Osteoblast (primary cell): ENCODE data around the gene TTC39B. TPM values are rescaled to one million over a fixed set of nuclear protein-coding genes. Genes with fewer than 3 reads are reported as not detected.

Experiments
- DNase-seq: peaks from one replicate; pipeline ENCODE4 v3.0.0; 2011; ENCODE audit warnings: low spot score, mixed read lengths; ENCODE audit not compliant: insufficient read length; ENCODE audit errors: missing footprints
- H2AFZ ChIP-seq: 2 replicates; pipeline ENCODE4 v1.6.0; 2011; ENCODE audit warnings: mild to moderate bottlenecking, low read length
- H3K27ac ChIP-seq: 2 replicates; pipeline ENCODE4 v1.5.1; 2011; ENCODE audit warnings: mild to moderate bottlenecking, low read depth, low read length, moderate library complexity
- H3K27me3 ChIP-seq: 2 replicates; pipeline ENCODE4 v1.6.0; 2012; ENCODE audit warnings: mild to moderate bottlenecking, control low read depth, inconsistent platforms, low read length, moderate library complexity; ENCODE audit not compliant: insufficient read depth
- H3K36me3 ChIP-seq: 2 replicates; pipeline ENCODE4 v1.5.1; 2011; ENCODE audit warnings: mild to moderate bottlenecking, low read length, control low read depth, moderate library complexity; ENCODE audit not compliant: insufficient read depth
- H3K4me1 ChIP-seq: 2 replicates; pipeline ENCODE4 v1.5.1; 2011; ENCODE audit warnings: mild to moderate bottlenecking, low read length, control low read depth, moderate library complexity; ENCODE audit not compliant: insufficient read depth
- H3K4me2 ChIP-seq: 2 replicates; pipeline ENCODE4 v1.6.0; 2011; ENCODE audit warnings: mild to moderate bottlenecking, low read length; ENCODE audit not compliant: insufficient read depth
- H3K4me3 ChIP-seq: fragments of 200-600 bp; sonication (generic); 3 replicates; pipeline ENCODE4 v1.5.1; 2012; ENCODE audit warnings: mild to moderate bottlenecking, low read length, inconsistent platforms; ENCODE audit not compliant: insufficient read depth
- H3K79me2 ChIP-seq: 2 replicates; pipeline ENCODE4 v1.6.0; 2012; ENCODE audit warnings: mild to moderate bottlenecking, low read length, control low read depth, inconsistent platforms; ENCODE audit not compliant: insufficient read depth
- H3K9me3 ChIP-seq: 2 replicates; pipeline ENCODE4 v1.5.1; 2011; ENCODE audit warnings: low read depth, low read length, control low read depth
- H4K20me1 ChIP-seq: 2 replicates; pipeline ENCODE4 v1.6.0; 2012; ENCODE audit warnings: mild to moderate bottlenecking, low read length, control low read depth; ENCODE audit not compliant: insufficient read depth
- CTCF ChIP-seq: IDR thresholded peaks from 2 replicates; pipeline ENCODE4 v1.5.1; 2011; ENCODE audit warnings: mild to moderate bottlenecking, low read depth, low read length, moderate library complexity; ENCODE audit errors: extremely low read depth
- total RNA-seq: library from RNA; depleted of rRNA; stranded (reverse); fragments of >200 nt; gene quantifications from 2 replicates; pipeline ENCODE4 v1.2.3, GENCODE V29; 2012

The TTC39B gene
- total RNA-seq, 1 donor, result 18.5 TPM

GRCh38 chr9:15231788-15232635 lies 75.0 kb downstream of the TTC39B start:
- Histone ChIP-seq H3K36me3 (no peaks in the 10 kb centered on the region), H3K9me3 (no peaks in the 10 kb centered on the region), H3K27me3 (no peaks in the 10 kb centered on the region), H2AFZ (no peak overlapping the region), H4K20me1 (no peaks in the 10 kb centered on the region), H3K27ac (no peak overlapping the region), H3K4me3 (no peak overlapping the region), H3K4me2 (no peak overlapping the region), H3K4me1 (peaks cover 2% of the 10 kb centered on the region), H3K79me2 (peaks cover 11% of the 10 kb centered on the region)
- DNase-seq, result peak; percentile 81
- TF ChIP-seq CTCF, result peak; percentile 73

GRCh38 chr9:15229409-15229808 lies 77.6 kb downstream of the TTC39B start:
- H3K4me1 ChIP-seq, result peaks cover 2% of the 10 kb centered on the region
- no peaks in the 10 kb centered on the region for H3K27me3 ChIP-seq
- no peak for DNase-seq
- no peaks in the 10 kb centered on the region for H3K9me3 ChIP-seq
- no peaks in the 10 kb centered on the region for H4K20me1 ChIP-seq
- no peaks in the 10 kb centered on the region for H3K36me3 ChIP-seq
- no peak for TF ChIP-seq CTCF
- H3K79me2 ChIP-seq, result no peaks in the 10 kb centered on the region
- no peak overlapping the region for H2AFZ ChIP-seq
- no peak overlapping the region for H3K4me2 ChIP-seq
- no peak overlapping the region for H3K4me3 ChIP-seq
- no peak overlapping the region for H3K27ac ChIP-seq

- no peaks in the 10 kb centered on the region for H3K9me3 ChIP-seq
- no peak overlapping the region for H2AFZ ChIP-seq
- H3K27me3 ChIP-seq, result no peaks in the 10 kb centered on the region
- H3K4me2 ChIP-seq, result no peak overlapping the region
- H4K20me1 ChIP-seq, result no peaks in the 10 kb centered on the region
- no peaks in the 10 kb centered on the region for H3K36me3 ChIP-seq
- no peak for DNase-seq
- peaks cover 2% of the 10 kb centered on the region for H3K4me1 ChIP-seq
- TF ChIP-seq CTCF, result no peak
- H3K79me2 ChIP-seq, result no peaks in the 10 kb centered on the region
- no peak overlapping the region for H3K27ac ChIP-seq
- no peak overlapping the region for H3K4me3 ChIP-seq
Observed at GRCh38 chr9:15227491-15227890, 79.5 kb downstream of the TTC39B start.

- no peak overlapping the region for H3K4me2 ChIP-seq
- H3K27ac ChIP-seq, result no peak overlapping the region
Observed at GRCh38 chr9:15225564-15226126, 81.4 kb downstream of the TTC39B start.

More at GRCh38 chr9:15225564-15226126, 81.4 kb downstream of the TTC39B start:
- Histone ChIP-seq H2AFZ (no peak overlapping the region), H3K4me1 (peaks cover 6% of the 10 kb centered on the region), H3K9me3 (no peaks in the 10 kb centered on the region), H3K36me3 (no peaks in the 10 kb centered on the region), H3K4me3 (no peak overlapping the region), H4K20me1 (no peaks in the 10 kb centered on the region), H3K79me2 (no peaks in the 10 kb centered on the region), H3K27me3 (no peaks in the 10 kb centered on the region)
- no peak for DNase-seq
- TF ChIP-seq CTCF, result no peak
